Middle frontal gyrus (tissue), 1 donor: Measurements from ENCODE around the gene GYG2.
"Not testable (repeated sequence)": the region's sequence is repeated elsewhere in the genome, so short reads cannot be mapped to it uniquely, and the experiment has no call there.

Source experiments
- DNase-seq: peaks from one replicate; pipeline ENCODE4 v3.0.0-alpha.2; 2015; ENCODE audit warnings: low spot score; ENCODE audit errors: extremely low spot score

The GYG2 gene

GRCh38 chrX:2812161-2812907 is 16.4 kb upstream of the GYG2 start:
- not testable (repeated sequence) for DNase-seq

- DNase-seq, result no peak
These were observed 11.7 kb upstream of the GYG2 start for GRCh38 chrX:2817036-2817435.

GRCh38 chrX:2819345-2820135 is 9.2 kb upstream of the GYG2 start:
- DNase-seq, result no peak

GRCh38 chrX:2820136-2820771 is 8.5 kb upstream of the GYG2 start:
- no peak for DNase-seq

GRCh38 chrX:2823795-2824386 is 4.8 kb upstream of the GYG2 start:
- no peak for DNase-seq

- no peak for DNase-seq
These were observed 3.8 kb upstream of the GYG2 start for GRCh38 chrX:2824886-2825285.

- no peak for DNase-seq
These were observed 255 bp downstream of the GYG2 start for GRCh38 chrX:2828959-2829411.

GRCh38 chrX:2829469-2830246 is 928 bp downstream of the GYG2 start:
- no peak for DNase-seq

- DNase-seq, result no peak
These were observed 2.9 kb downstream of the GYG2 start for GRCh38 chrX:2831471-2832228.

GRCh38 chrX:2837961-2838360 is 9.2 kb downstream of the GYG2 start:
- DNase-seq, result no peak

GRCh38 chrX:2840961-2841360 is 12.2 kb downstream of the GYG2 start:
- no peak for DNase-seq

- DNase-seq, result no peak
These were observed 12.8 kb downstream of the GYG2 start for GRCh38 chrX:2841537-2841936.

- no peak for DNase-seq
These were observed 18.3 kb downstream of the GYG2 start for GRCh38 chrX:2846992-2847391.

- no peak for DNase-seq
These were observed 20.2 kb downstream of the GYG2 start for GRCh38 chrX:2848871-2849301.

- DNase-seq, result no peak
These were observed 26.2 kb downstream of the GYG2 start for GRCh38 chrX:2854918-2855317.

- DNase-seq, result no peak
These were observed 27.0 kb downstream of the GYG2 start for GRCh38 chrX:2855761-2856160.

- DNase-seq, result no peak
These were observed 28.8 kb downstream of the GYG2 start for GRCh38 chrX:2857566-2857965.

- DNase-seq, result no peak
These were observed 30.6 kb downstream of the GYG2 start for GRCh38 chrX:2859197-2859797.

- no peak for DNase-seq
These were observed 33.7 kb downstream of the GYG2 start for GRCh38 chrX:2862404-2862803.

- no peak for DNase-seq
These were observed 34.9 kb downstream of the GYG2 start for GRCh38 chrX:2863646-2864045.
